Posterior vena cava (tissue), 2 donors: ENCODE measurements around the gene SLC25A13. TPM values are rescaled to one million over a fixed set of nuclear protein-coding genes. Genes with fewer than 3 reads are reported as not detected.
"Not testable (repeated sequence)": the region's sequence is repeated elsewhere in the genome, so short reads cannot be mapped to it uniquely, and the experiment has no call there.

ENCODE experiments used
- DNase-seq: peaks from one replicate; pipeline ENCODE4 v3.0.0-alpha.2; 2020; ENCODE audit warnings: low spot score
- intact Hi-C, 2 donors: fragments of 100-400 bp; cut with DNase I; formaldehyde crosslinking; loops; one replicate each; pipeline versions ENCODE4 v1.14.1 to v1.14.2; 2022 to 2023
- long read RNA-seq, 2 donors: library from polyadenylated mRNA; unstranded; transcript quantifications; one replicate each; pipeline ENCODE4 v2.0.0, GENCODE V29; 2020 to 2021
- total RNA-seq, 2 donors: library from RNA; stranded (reverse); fragmentation: NEBNext Ultra II Directional; extraction: Animal tissue kit (Norgen Biotek cat#: 25700); gene quantifications; one replicate each; pipeline ENCODE4 v1.2.1, GENCODE V29; 2021
- donor health status: DM: yes; HTN: yes; CAD: no.
- donor health status: DM: yes; HTN: yes; CAD: no.

Gene SLC25A13, protein sequence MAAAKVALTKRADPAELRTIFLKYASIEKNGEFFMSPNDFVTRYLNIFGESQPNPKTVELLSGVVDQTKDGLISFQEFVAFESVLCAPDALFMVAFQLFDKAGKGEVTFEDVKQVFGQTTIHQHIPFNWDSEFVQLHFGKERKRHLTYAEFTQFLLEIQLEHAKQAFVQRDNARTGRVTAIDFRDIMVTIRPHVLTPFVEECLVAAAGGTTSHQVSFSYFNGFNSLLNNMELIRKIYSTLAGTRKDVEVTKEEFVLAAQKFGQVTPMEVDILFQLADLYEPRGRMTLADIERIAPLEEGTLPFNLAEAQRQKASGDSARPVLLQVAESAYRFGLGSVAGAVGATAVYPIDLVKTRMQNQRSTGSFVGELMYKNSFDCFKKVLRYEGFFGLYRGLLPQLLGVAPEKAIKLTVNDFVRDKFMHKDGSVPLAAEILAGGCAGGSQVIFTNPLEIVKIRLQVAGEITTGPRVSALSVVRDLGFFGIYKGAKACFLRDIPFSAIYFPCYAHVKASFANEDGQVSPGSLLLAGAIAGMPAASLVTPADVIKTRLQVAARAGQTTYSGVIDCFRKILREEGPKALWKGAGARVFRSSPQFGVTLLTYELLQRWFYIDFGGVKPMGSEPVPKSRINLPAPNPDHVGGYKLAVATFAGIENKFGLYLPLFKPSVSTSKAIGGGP
- total RNA-seq: 10 to 100 TPM; 26.4 to 27.3 TPM
- long read RNA-seq, donor 1, partial matches to known transcripts: 1 of 9 reads
- long read RNA-seq, donor 1, other reads (novel, unspliced or antisense): 7 of 9 reads
- long read RNA-seq, donor 2, partial matches to known transcripts: 9 of 15 reads
- long read RNA-seq, donor 2, other reads (novel, unspliced or antisense): 4 of 15 reads

DNA sequence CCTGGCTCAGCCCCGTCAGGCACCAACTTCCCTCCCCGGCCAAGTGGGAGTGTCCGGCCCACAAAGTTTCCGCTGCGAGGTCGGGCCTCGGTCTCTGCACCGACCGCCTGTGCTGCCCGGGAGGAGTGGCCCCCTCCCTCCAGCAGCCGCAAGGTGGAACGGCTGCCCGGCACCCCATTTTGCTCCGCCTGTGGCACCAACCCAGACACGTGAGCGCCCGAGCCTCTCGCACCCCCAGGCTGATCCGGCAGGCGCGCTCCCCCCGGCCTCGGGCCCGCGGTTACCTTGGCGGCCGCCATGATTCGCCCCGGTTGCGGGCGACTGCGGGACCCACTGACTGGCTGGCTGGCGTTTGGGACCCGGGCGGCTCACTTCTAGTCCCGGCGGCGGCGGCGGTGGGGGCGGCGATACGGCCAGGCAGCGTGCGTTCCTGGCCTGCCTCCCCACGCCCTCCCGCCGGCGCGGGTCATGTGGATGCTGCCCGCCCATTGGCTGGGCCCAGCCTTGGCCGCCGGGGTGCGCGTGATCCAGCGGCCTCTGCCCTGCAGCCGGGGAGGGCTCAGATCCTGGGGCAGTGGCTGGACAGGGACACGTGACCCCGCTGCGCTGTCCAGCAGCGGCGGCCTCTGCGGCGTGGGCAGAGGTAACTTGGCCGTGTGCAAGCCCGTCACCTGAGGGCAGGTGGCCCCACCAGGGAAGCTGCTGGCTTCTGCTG, at the start of gene SLC25A13:
Gene SLC25A13, minus strand, starts transcription at position 441 of the 715 bp plus-strand sequence. Its CDS starts 142 bp downstream, at position 299.
- DNase-seq: peak; percentile 98
- intact Hi-C loops: no loop called here

DNA sequence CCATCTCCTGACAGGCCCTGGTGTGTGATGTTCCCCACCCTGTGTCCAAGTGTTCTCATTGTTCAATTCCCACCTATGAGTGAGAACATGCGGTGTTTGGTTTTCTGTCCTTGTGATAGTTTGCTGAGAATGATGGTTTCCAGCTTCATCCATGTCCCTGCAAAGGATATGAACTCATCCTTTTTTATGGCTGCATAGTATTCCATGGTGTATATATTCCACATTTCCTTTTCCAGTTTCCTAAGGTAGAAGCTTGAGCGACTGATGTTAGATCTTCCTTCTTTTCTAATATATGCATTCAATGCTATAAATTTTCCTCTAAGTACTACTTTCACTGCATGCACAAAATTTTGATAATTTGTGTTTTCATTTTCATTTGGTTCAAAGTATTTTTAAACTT, 44.0 kb upstream of the SLC25A13 start:
- intact Hi-C loops, DNase-seq: not testable (repeated sequence)

DNA sequence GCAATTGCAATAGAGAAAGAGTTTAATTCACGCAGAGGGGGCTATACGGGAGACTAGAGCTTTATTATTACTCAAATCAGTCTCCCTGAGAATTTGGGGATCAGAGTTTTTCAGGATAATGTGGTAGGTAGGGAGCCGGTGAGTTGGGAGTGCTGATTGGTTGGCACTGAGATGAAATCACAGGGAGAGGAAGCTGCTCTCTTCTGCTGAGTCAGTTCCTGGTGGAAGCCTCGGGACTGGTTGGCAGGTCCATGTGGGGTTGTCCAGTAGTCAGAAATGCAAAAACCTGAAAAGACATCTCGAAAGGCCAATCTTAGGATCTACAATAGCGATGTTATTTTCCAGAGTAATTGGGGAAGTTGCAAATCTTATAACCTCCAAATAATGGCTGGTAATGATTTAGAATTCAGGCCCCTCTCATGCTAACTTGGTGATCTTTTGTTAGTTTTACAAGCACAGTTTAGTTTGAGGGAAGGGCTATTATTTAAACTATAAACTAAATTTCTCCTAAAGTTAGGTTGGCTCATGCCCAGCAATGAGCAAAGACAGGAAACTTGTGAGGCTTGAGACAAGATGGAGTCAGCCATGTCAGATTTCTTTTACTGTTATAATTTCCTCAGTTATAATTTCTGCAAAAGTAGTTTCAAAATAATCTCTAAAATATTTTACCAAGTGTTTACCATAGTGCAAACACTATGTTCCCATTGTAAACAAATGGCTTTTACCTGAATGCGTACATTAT, 39.4 kb upstream of the SLC25A13 start:
- intact Hi-C loops: no loop called here
- no peak for DNase-seq

DNA sequence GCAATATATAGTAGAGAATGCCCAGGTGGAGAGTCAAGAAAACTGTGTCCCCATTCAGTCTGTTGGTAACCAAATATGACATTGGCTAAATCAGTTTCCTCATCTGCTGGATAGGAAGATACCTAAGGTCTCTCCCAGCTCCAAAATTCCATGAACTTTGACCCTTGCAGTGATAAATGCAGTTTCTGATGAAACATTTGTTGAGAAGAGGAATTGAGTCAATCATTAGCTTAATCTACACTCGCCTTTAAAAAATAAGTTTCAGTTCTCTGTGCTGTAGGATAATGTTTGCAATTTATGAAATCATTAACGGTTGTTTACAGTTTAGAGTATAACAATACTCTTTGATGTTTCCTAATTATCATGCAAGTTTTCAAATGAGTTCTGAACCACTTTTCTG, 38.0 kb upstream of the SLC25A13 start:
- no peak for DNase-seq
- intact Hi-C loops: no loop called here

DNA sequence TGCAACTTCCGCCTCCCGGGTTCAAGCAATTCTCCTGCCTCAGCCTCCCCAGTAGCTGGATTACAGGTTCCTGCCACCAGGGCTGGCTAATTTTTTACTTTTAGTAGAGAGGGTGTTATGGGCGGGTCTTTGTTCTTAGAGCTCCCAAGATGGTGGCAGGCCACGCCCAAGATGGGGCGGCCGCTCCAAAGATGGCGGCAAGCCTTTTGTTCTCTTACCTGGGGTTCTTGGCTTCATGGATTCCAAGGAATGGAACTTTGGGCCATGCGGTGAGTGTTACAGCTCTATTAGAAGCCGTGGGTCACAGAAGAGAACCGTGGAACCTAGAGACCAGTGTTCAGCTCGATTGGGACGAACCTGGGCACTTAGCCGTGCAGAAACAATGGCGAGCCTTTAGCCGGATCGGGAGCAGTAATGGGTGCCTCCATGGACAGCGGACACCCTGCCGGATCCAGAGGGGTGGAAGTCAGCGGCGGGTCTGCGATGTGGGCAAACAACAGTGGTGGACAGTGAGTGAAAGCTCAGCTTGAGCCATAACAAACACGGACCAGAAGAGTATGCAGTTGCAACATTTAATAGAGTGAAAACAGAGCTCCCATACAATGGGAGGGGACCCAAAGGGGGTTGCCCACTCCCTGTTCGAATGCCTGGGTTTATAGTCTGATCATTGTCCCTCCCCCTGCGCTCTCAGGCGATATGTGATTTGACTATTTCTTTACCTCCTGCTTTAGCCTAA, 36.5 kb upstream of the SLC25A13 start:
- intact Hi-C loops, DNase-seq: not testable (repeated sequence)

DNA sequence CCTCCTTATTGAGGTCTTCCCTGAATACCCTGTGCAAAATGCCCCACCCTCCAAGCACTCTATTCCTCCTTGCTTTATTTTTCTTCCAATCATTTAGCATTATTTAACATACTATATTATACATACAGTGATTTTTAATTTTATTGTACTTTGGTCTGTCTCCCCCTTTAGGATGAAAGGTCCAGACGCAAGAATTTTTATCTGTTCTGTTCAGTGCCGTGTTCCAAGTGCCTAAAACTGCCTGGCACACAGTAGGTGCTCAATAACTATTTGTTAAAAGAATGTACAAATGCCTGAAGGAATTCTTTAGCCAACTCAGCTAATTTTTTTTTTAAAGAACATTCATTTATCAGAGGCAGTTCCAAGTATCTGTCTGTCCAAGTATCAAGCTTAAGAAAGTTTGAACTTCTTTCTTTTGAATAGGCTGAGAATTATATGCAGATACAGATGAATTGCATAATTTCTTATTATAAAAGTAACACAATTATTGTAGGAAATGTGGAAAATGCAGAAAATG, 34.1 kb upstream of the SLC25A13 start:
- intact Hi-C loops: no loop called here
- DNase-seq: no peak

DNA sequence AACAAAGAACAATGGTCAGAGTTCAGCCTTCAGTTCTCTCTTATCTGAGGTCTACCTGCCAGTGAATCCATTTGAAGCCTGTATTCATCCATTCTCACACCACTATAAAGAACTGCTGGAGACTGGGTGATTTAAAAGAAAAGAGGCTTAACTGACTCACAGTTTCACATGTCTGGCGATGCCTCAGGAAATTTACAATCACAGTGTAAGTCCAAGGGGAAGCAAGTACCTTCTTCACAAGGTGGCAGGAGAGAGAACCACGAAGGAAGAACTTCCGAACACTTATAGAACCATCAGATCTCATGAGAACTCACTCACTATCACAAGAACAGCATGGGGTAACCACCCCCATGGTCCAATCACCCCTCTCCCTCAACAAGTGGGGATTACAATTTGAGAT, 33.0 kb upstream of the SLC25A13 start:
- intact Hi-C loops: no loop called here
- DNase-seq: no peak

DNA sequence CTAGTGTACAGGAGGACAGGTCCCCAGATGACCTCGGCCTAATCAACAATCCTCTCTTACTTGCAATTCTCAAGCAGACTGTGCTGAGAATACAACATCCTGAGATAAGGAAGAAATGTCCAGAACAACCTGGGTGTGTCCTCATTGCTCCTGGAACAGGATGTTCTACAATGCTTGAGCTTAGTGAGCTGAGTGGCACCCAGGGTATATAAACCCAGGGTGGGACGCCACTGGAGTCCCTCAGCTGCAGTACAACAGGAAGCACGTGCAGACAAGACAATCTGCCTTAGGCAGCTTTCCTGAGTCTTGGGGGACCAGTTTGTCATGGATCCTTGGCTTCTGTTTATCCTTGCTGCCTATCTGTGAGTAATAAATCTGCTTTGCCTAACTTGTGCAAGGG, 27.7 kb upstream of the SLC25A13 start:
- DNase-seq: no peak
- intact Hi-C loops: no loop called here

DNA sequence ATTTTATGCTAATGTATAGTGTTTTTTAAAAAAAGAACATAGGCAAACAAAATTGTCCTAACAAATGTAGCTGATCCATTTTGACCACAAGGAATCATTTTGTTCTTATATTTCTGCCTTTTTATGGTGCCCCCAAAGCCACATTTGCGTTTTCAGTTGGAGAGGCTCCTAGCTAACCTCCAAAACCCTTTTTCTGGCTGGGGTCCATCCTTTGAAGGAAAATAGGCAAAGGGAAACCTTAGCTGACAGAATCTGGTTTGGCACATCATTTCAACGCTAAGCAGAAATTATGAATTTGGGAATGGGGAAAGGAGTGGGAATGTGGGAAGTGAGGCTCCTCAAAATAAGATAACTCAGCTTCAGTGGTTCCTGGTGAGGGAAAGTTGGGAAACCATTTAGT, 25.6 kb upstream of the SLC25A13 start:
- DNase-seq: no peak
- intact Hi-C loops: no loop called here

DNA sequence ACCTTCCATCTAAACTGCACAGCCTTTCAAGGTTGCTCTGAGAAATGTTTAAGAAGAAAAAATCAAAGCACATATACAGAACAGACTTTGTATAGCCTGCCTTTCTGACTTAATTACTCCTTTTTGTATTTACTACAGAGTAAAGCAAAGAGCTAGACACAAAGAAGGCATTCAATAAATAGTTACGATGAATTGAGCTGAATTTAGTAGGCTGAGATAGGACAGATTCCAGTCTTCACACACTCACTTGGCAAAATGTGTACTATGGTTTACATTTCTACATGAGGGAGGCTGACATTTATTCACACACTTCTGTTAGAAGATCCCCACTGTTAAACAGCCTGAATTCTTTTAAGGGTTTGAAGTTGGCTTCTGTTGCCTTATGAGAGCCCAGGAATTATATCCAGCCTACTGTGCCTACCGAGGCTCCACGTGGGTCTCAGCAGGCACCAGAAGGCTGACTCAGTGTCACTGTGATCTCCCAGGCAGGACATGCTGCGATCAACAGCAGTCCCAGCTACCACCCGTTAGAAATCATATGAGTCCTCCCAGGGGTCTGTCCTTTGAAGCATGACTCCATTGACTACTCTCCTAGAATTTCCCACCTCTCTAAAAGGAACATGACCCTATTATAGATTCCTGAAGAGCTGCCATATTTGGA, 24.5 kb upstream of the SLC25A13 start:
- no peak for DNase-seq

DNA sequence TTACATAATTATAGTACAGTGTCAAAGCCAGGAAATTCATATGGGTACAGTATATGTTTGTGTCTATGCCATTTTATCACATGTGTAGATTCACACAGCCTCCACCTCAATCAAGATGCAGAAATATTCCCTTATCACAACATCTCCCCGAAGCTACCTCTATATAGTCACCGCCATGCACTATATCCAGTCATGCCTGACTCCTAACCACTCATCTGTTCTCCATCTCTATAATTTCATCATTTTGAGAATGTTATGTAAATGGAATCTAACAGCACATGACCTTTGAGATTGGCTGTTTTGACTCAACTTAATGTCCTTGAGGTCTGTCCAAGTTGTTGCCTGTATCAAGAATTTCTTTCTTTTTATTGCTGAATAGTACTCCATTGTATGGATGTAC, 22.3 kb upstream of the SLC25A13 start:
- no peak for DNase-seq
- intact Hi-C loops: no loop called here

More for the DNA sequence above, 24.5 kb upstream of the SLC25A13 start:
- intact Hi-C loops: no loop called here

DNA sequence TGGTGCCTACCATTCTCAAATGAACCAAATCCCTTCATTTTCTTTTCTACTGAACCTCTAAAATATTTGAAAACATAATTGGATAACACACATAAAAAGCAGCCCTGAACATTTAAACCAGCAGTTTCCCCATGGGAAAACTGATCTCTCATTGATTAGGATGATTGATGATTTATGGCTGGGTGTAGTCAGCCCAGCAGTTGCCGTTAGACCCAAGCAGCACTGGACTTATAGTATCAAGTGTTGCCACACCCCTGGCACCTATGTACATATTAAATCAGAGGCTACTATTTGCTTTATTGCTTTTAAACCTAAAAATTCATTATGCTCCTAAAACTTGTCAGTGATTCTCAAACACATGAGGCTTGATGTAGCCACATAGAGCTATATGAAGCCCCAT, 20.2 kb upstream of the SLC25A13 start:
- no peak for DNase-seq
- intact Hi-C loops: no loop called here

DNA sequence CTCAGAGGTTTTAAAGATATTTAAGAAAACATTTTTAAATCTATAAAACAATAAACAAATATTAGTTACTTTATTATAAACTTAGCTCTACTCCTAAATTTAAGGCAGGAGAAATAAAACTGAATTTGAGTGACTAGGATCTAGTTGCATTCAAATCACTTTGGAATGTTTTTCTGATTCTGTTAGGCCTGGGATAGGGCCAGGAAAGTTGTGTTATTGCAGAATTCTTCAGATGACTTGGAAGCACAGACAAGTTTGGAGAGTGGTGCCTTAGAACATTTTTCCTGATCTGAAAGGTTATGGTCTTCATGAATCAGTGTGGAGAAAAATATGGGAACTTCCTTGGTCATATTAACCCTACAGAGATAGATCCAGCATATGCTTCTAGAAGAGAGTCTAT, 15.6 kb upstream of the SLC25A13 start:
- no peak for DNase-seq
- intact Hi-C loops: no loop called here

DNA sequence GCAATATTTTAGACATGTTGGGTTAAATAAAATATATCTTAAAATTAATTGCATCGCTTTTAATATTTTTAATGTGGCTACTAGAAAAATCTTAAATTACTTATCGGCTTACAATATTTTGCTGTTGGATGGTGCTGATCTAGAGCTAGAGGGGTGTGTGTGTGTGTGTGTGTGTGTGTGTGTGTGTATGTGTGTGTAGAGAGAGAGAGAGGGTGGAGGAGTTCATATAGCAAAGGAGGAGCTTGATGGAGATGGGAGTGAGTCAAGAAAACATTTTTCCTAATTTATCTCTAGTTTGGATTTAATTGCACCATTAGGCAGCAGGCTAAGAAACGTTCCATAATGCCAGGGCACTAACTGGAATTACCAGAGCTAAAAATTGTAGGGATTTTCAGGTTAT, 10.4 kb upstream of the SLC25A13 start:
- intact Hi-C loops: no loop called here
- DNase-seq: no peak

DNA sequence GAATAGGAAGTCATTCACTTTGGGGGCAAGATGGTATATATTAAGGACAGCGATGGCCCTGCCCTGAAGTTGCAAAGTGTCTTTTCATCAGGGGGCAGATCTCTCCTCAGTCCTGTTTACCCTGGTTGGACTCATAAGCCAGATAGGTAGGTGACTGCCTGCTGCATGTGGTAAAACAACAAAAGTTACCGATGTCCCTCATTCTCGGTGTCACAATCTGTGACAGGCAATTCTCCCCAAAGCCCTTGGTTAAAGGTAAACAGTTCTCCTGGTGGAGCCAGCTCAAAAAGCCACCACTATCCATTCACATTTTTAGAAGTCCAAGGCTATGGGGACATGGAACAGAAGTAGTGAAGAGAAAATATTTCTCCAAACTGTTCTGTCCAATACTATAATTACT, 9.9 kb upstream of the SLC25A13 start:
- DNase-seq: no peak
- intact Hi-C loops: no loop called here

DNA sequence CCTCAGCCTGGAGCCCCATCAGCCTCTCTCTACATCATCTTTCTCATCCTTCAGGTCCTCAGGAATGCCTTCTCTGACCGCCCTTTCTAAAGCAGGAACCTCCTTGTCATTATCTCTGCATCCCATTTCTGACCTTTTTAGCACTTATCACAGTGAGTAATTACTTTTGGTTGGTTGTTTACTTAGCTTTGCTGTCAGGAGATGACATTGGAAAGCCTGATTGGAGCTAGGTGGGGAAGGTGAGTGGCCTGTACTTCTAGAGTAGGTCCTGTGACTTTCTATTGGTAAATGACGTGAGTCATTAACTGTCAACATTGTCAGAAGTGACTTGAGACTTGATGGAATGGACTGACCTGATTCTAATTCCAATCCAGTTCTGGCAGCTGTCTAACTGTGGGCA, 9.3 kb upstream of the SLC25A13 start:
- no peak for DNase-seq
- intact Hi-C loops: no loop called here

DNA sequence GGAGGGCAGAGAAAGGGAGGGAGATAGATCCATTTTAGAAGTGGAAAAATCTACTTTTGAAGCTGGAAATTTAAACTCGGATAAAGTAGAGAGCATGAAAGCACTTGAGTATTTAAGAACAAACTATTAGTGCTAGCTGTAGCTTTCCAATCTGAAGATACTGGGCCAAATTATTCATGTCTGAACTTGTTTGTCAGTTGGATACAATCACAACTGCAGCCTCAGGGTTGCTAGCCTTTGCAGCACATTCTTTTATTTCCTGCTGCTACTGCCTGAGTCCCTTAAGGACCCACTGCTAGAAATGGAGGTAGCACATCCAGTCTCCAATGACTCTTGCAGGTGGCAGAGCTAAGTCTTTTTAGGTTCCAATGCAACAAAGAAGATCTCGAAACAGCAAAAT, 8.3 kb upstream of the SLC25A13 start:
- intact Hi-C loops: no loop called here
- DNase-seq: no peak

DNA sequence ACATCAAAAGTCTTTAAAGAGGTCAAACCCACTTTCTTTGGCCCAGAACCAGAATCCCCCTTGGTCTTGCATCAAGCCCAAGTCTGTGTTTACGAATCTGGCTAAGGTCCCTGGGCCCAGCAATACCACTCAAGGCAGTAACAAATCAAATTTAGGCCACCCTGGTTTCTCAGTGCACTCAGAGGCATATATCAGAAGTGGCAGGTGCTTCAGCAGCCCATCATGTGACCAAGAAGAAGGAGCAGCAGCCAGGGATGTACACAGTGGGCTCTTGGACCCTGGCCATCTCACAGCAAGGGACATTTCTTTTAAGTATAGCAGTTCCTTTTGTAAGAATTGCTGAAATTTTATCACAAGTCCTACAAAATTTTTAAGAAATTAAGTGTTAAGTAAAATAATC, 7.3 kb upstream of the SLC25A13 start:
- intact Hi-C loops: no loop called here
- DNase-seq: no peak
